Endothelial cell of umbilical vein (primary cell): ENCODE results near the gene OR6K6. TPM values are rescaled to one million over a fixed set of nuclear protein-coding genes. Genes with fewer than 3 reads are reported as not detected.

Source experiments
- BruUV-seq: library from RNA; stranded (reverse); fragments of 400-500 nt; replicated peaks from 2 replicates; lab custom pipeline; 2021; lab: Mats Ljungman, UMichigan
- CTCF ChIA-PET: fragments of 300-600, 350-600 bp; sonication (Branson Sonifier 250); formaldehyde crosslinking; loops from one replicate; lab custom pipeline; 2021; ENCODE audit warnings: antibody characterized with exemption, inconsistent platforms; lab: Charles Lee
- POLR2A ChIA-PET: fragments of 300-600, 350-600 bp; sonication (Branson Sonifier 250); formaldehyde crosslinking; loops from one replicate; lab custom pipeline; 2021; ENCODE audit warnings: antibody characterized with exemption, inconsistent platforms; lab: Charles Lee
- DNase-seq: peaks from one replicate; pipeline ENCODE4 v3.0.0-alpha.2; 2011; ENCODE audit warnings: low read depth, low spot score
- FAIRE-seq: peaks from 2 replicates; lab custom pipeline; 2011; peaks lifted over from hg19 to GRCh38; lab: Jason Lieb, UNC
- H2AFZ ChIP-seq: 2 replicates; pipeline ENCODE4 v1.6.0; 2012; ENCODE audit warnings: low read depth, low read length, control low read depth, inconsistent platforms
- H3K27ac ChIP-seq: 2 replicates; pipeline ENCODE4 v1.5.1; 2011; ENCODE audit warnings: low read depth, mild to moderate bottlenecking, control low read depth, low read length, moderate library complexity; ENCODE audit not compliant: insufficient read depth
- H3K27me3 ChIP-seq, 2 experiments: 2 replicates each; pipeline versions ENCODE4 v1.6.0 to v1.6.1; 2011; ENCODE audit warnings: low read length in 2 of 2, mixed read lengths in 1 of 2; ENCODE audit not compliant: control insufficient read depth in 2 of 2, insufficient read depth in 2 of 2
- H3K36me3 ChIP-seq, 2 experiments: 2 replicates in 1 of 2; 3 replicates in 1 of 2; pipeline ENCODE4 v1.5.1; 2011; ENCODE audit warnings: low read length in 2 of 2, mild to moderate bottlenecking in 1 of 2, moderate library complexity in 1 of 2; ENCODE audit not compliant: control insufficient read depth in 2 of 2, insufficient read depth in 2 of 2; ENCODE audit errors: extremely low read depth in 1 of 2
- H3K4me1 ChIP-seq: 3 replicates; pipeline ENCODE4 v1.5.1; 2011; ENCODE audit warnings: mild to moderate bottlenecking, low read length; ENCODE audit not compliant: control insufficient read depth, insufficient read depth; ENCODE audit errors: extremely low read depth
- H3K4me2 ChIP-seq: 2 replicates; pipeline ENCODE4 v1.6.1; 2011; ENCODE audit warnings: low read length, control low read depth, mixed read lengths; ENCODE audit not compliant: insufficient read depth
- H3K4me3 ChIP-seq, 3 experiments: fragments of 200-600 bp in 1 of 3; sonication (generic), shearing (Covaris generic) in 1 of 3; replicated peaks in 1 of 3; 2 replicates each; pipeline ENCODE4 v1.5.1; 2011 to 2016; ENCODE audit warnings: control low read depth in 3 of 3, low read length in 3 of 3, mild to moderate bottlenecking in 2 of 3, inconsistent platforms in 1 of 3, low read depth in 1 of 3, moderate library complexity in 1 of 3; ENCODE audit not compliant: insufficient read depth in 1 of 3
- H3K79me2 ChIP-seq: 2 replicates; pipeline ENCODE4 v1.6.0; 2012; ENCODE audit warnings: low read length, inconsistent platforms; ENCODE audit not compliant: control insufficient read depth, insufficient read depth
- H3K9ac ChIP-seq: replicated peaks from 2 replicates; pipeline ENCODE3; 2011; ENCODE audit warnings: low read length, control low read depth; ENCODE audit not compliant: insufficient read depth; ENCODE audit errors: extremely low read depth
- H3K9me1 ChIP-seq: replicated peaks from 3 replicates; pipeline ENCODE4 v1.6.0; 2011; ENCODE audit warnings: mild to moderate bottlenecking, low read length; ENCODE audit not compliant: control insufficient read depth, insufficient read depth; ENCODE audit errors: extremely low read depth
- H3K9me3 ChIP-seq: replicated peaks from 2 replicates; pipeline ENCODE4 v1.5.1; 2012; ENCODE audit warnings: low read length, inconsistent platforms; ENCODE audit not compliant: control insufficient read depth, insufficient read depth
- H4K20me1 ChIP-seq: replicated peaks from 2 replicates; pipeline ENCODE3; 2011; ENCODE audit warnings: mild to moderate bottlenecking, low read length; ENCODE audit not compliant: control insufficient read depth, insufficient read depth; ENCODE audit errors: extremely low read depth
- EZH2 ChIP-seq: IDR thresholded peaks from 2 replicates; pipeline ENCODE4 v1.6.1; 2012; ENCODE audit warnings: borderline replicate concordance, low read depth, mild to moderate bottlenecking, moderate library complexity, low read length, inconsistent platforms; ENCODE audit not compliant: severe bottlenecking
- FOS ChIP-seq: IDR thresholded peaks from 2 replicates; pipeline ENCODE4 v1.6.1; 2011; ENCODE audit warnings: mild to moderate bottlenecking, low read length, moderate library complexity, borderline replicate concordance; ENCODE audit not compliant: insufficient read depth
- GATA2 ChIP-seq: IDR thresholded peaks from 2 replicates; pipeline ENCODE4 v1.7.0; 2011; ENCODE audit warnings: low read depth, mild to moderate bottlenecking, moderate library complexity, mixed read lengths, low read length; ENCODE audit not compliant: insufficient read length, insufficient read depth
- JUN ChIP-seq: IDR thresholded peaks from 2 replicates; pipeline ENCODE4 v1.6.1; 2011; ENCODE audit warnings: borderline replicate concordance, low read depth; ENCODE audit not compliant: insufficient read length, insufficient read depth
- MYC ChIP-seq: IDR thresholded peaks from one replicate; pipeline ENCODE4 v1.6.1; 2011; ENCODE audit warnings: mild to moderate bottlenecking, low read depth, low read length
- POLR2A ChIP-seq: IDR thresholded peaks from 2 replicates; pipeline ENCODE4 v1.6.1; 2012; ENCODE audit warnings: low read depth, mild to moderate bottlenecking, control low read depth, low read length
- POLR2AphosphoS5 ChIP-seq: IDR thresholded peaks from 2 replicates; pipeline ENCODE4 v1.6.1; 2012; ENCODE audit warnings: low read depth, mild to moderate bottlenecking, control low read depth, low read length, moderate library complexity; ENCODE audit not compliant: insufficient read depth
- dilution Hi-C: fragments of 300-500 bp; cut with MboI; formaldehyde crosslinking; loops from one replicate; pipeline ENCODE4 v1.15.0; 2019; ENCODE audit warnings: low sequenced_read_pairs; ENCODE audit not compliant: extremely low pct_ligation_motif_present
- intact Hi-C: fragments of 100-400 bp; cut with micrococcal nuclease; formaldehyde crosslinking; loops from one replicate; pipeline ENCODE4 v1.10.0; 2022
- polyA plus RNA-seq, 4 experiments: library from polyadenylated mRNA; depleted of rRNA in 3 of 4; stranded (reverse) in 3 of 4; unstranded in 1 of 4; fragments of >200 nt; gene quantifications; 2 replicates each; pipeline versions ENCODE4 v1.2.1 to v1.2.3, GENCODE V29; 2011 to 2012; ENCODE audit warnings: missing spikeins in 1 of 4
- total RNA-seq: library from RNA; stranded (reverse); gene quantifications from 2 replicates; pipeline ENCODE4 v1.2.3, GENCODE V29; 2021
- TF ChIP-seq, protein P1 (sequence below), 2 donors: IDR thresholded peaks; 1 replicate in 1 of 2; 2 replicates in 1 of 2; pipeline ENCODE4 v1.5.1; 2011; ENCODE audit warnings: low read length in 2 of 2, mild to moderate bottlenecking in 2 of 2, moderate library complexity in 2 of 2, control low read depth in 1 of 2, inconsistent platforms in 1 of 2, low read depth in 1 of 2; ENCODE audit not compliant: insufficient read depth in 1 of 2; ENCODE audit errors: extremely low read depth in 1 of 2
- TF ChIP-seq, protein P2 (sequence below): IDR thresholded peaks from 2 replicates; pipeline ENCODE4 v1.6.1; 2011; ENCODE audit not compliant: insufficient read depth, insufficient read length

The OR6K6 gene
- total and polyA plus RNA-seq, 2 donors (not counting 3 experiments of a cell fraction or from before 2014, with no cell fraction given): not detected

DNA sequence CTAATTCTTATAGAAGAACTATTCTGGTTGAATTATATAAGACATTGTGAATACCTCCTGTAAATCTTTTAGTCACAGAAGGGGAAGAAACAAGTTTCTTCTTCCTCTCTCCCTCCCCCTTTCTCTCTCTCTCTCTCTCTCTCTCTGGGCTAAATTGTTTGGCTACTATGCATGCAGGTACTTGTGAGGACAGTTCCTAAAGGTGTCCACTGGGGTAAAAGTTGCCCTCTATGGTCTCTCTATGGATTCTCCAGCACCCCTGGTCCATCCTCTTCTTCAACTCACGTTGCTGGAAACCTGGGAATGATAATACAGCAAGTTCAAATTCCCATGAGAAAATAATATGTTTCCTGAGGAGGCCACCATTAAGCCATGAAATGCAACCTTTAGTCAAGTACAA is 39.8 kb upstream of the OR6K6 start:
- no TSS peak for BruUV-seq

DNA sequence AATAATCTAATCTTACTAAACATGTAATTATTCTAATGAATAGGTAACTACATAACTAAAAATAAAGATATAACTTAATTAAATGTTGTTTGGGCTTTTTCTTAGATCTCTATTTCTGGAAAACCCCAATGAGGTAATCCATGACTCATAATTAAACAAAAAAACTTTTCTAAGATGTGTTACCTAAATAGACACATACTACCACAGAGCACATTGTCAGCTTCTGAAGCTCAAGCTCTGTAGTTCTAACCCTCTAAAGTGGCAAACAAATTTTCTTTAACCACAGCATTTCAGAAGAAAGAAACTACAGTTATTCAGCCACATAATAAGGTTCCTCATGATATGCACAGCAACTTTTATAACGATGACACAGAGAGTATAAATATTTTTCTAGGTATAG is 38.2 kb upstream of the OR6K6 start:
- Histone ChIP-seq H3K27me3 (no peaks in the 10 kb centered on the region), H3K27ac (no peak overlapping the region), H3K4me2 (no peak overlapping the region), H4K20me1 (no peaks in the 10 kb centered on the region), H2AFZ (no peak overlapping the region), H3K4me3 (no peak overlapping the region), H3K4me1 (no peaks in the 10 kb centered on the region), H3K36me3 (no peaks in the 10 kb centered on the region), H3K9me1 (no peaks in the 10 kb centered on the region), H3K9me3 (no peaks in the 10 kb centered on the region), H3K9ac (no peak overlapping the region), H3K79me2 (no peaks in the 10 kb centered on the region)
- DNase-seq: no peak
- intact Hi-C loops: no loop called here
- TF ChIP-seq MYC (no peak), POLR2A (no peak), JUN (no peak), FOS (no peak), GATA2 (no peak), POLR2AphosphoS5 (no peak), EZH2 (no peak)
- TF ChIP-seq, protein P1, sequence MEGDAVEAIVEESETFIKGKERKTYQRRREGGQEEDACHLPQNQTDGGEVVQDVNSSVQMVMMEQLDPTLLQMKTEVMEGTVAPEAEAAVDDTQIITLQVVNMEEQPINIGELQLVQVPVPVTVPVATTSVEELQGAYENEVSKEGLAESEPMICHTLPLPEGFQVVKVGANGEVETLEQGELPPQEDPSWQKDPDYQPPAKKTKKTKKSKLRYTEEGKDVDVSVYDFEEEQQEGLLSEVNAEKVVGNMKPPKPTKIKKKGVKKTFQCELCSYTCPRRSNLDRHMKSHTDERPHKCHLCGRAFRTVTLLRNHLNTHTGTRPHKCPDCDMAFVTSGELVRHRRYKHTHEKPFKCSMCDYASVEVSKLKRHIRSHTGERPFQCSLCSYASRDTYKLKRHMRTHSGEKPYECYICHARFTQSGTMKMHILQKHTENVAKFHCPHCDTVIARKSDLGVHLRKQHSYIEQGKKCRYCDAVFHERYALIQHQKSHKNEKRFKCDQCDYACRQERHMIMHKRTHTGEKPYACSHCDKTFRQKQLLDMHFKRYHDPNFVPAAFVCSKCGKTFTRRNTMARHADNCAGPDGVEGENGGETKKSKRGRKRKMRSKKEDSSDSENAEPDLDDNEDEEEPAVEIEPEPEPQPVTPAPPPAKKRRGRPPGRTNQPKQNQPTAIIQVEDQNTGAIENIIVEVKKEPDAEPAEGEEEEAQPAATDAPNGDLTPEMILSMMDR (IDR thresholded peaks at IDR 0.05; ENCODE audit: extremely low read depth in 1 of 2, insufficient read depth in 1 of 2, low read depth in 1 of 2, low read length in 2 of 2): no peak
- TF ChIP-seq, protein P2, sequence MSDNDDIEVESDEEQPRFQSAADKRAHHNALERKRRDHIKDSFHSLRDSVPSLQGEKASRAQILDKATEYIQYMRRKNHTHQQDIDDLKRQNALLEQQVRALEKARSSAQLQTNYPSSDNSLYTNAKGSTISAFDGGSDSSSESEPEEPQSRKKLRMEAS: no peak
- no peak for FAIRE-seq
- CTCF ChIA-PET: no interaction called here
- no TSS peak for BruUV-seq
- POLR2A ChIA-PET: no interaction called here
- dilution Hi-C loops: no loop called here

More for the DNA sequence above, 39.8 kb upstream of the OR6K6 start:
- H3K36me3 ChIP-seq: no peaks in the 10 kb centered on the region
- no peaks in the 10 kb centered on the region for H3K4me1 ChIP-seq
- dilution Hi-C loops (no loop called here), intact Hi-C loops (no loop called here)
- H2AFZ ChIP-seq: no peak overlapping the region
- no peak overlapping the region for H3K4me2 ChIP-seq
- DNase-seq: no peak
- CTCF ChIA-PET: no interaction called here
- POLR2A ChIA-PET: no interaction called here
- no peaks in the 10 kb centered on the region for H3K27me3 ChIP-seq
- H3K9ac ChIP-seq: no peak overlapping the region
- no peaks in the 10 kb centered on the region for H4K20me1 ChIP-seq
- TF ChIP-seq POLR2A: no peak
- no peak for TF ChIP-seq POLR2AphosphoS5
- TF ChIP-seq JUN: no peak
- no peak for TF ChIP-seq EZH2
- no peak for TF ChIP-seq GATA2
- no peak for TF ChIP-seq MYC
- no peak for TF ChIP-seq FOS
- TF ChIP-seq, protein P2: no peak
- H3K9me3 ChIP-seq: no peaks in the 10 kb centered on the region
- H3K79me2 ChIP-seq: no peaks in the 10 kb centered on the region
- H3K4me3 ChIP-seq: no peak overlapping the region
- no peaks in the 10 kb centered on the region for H3K9me1 ChIP-seq
- FAIRE-seq: no peak
- no peak overlapping the region for H3K27ac ChIP-seq
